ENCODE data around the gene AP3S1. TPM values are rescaled to one million over a fixed set of nuclear protein-coding genes. Genes with fewer than 3 reads are reported as not detected.

The AP3S1 gene
- total and polyA plus RNA-seq, 2 of the 13 experiments (the other 11 are each of a cell fraction or from before 2014, with no cell fraction given) = 50.5 to 85.9 TPM

DNA sequence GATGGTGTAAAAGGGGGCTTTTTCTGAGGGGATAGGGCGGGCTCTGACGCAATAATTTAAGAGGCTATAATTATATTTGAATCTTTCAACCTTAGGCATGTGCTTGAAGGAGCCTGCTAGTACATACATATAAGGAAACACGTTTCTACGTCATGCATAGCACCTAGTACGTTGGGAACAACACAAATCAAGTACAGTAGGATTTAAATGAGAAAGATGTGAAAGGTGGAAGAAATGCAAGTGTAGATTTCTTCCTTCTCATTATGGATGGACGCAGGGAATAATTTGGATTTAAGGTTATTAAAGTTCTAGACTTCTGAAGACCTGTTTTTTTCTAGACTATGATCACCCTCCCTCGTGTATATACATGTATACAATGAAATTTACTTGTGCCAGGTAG is 24.3 kb upstream of the AP3S1 start:
- Histone ChIP-seq H3K4me3 (replicated peaks in 1 of 3; ENCODE audit: insufficient read depth in 1 of 3, low read depth in 2 of 3, low read length in 3 of 3) (no peak overlapping the region), H3K36me3 (replicated peaks in 1 of 2; ENCODE audit: control insufficient read depth in 1 of 2, insufficient read depth in 2 of 2, low read length in 2 of 2) (no peaks in the 10 kb centered on the region), H3K9me3 (ENCODE audit: low read length) (no peaks in the 10 kb centered on the region), H3K79me2 (ENCODE audit: insufficient read depth, low read length) (no peaks in the 10 kb centered on the region), H3K27me3 (ENCODE audit: control insufficient read depth in 1 of 2, insufficient read depth in 2 of 2, low read length in 2 of 2) (peaks cover 10 to 40% of the 10 kb centered on the region in 2 experiments), H2AFZ (ENCODE audit: low read length) (no peak overlapping the region), H4K20me1 (ENCODE audit: insufficient read depth, low read length) (no peaks in the 10 kb centered on the region), H3K4me1 (ENCODE audit: insufficient read depth, low read length) (peaks cover 40% of the 10 kb centered on the region), H3K27ac (ENCODE audit: extremely low read length, insufficient read depth, low read length) (no peak overlapping the region), H3K4me2 (ENCODE audit: low read depth, low read length) (no peak overlapping the region), H3K9ac (ENCODE audit: insufficient read depth, low read depth, low read length) (no peak overlapping the region)
- no TSS peak for BruUV-seq (replicated peaks)
- WGBS (ENCODE audit: low lambda C conversion rate) = 69% methylated on average over 7 of the region's 7 CpGs
- TF ChIP-seq CEBPB (IDR thresholded peaks at IDR 0.05; ENCODE audit: borderline replicate concordance, low read depth, low read length) (peak; percentile 14; the same call in 1 of the 2 replicates), ZNF282 (IDR thresholded peaks at IDR 0.05; ENCODE audit: partially characterized antibody) (no peak), CBX2 (IDR thresholded peaks at IDR 0.05; ENCODE audit: low read depth, low read length) (0 out of 2 replicates have a peak, but pooled peaks have one; percentile 70), CBX2 (CRISPR knock-in tag; IDR thresholded peaks at IDR 0.05; ENCODE audit: low read depth) (no peak), RELA (CRISPR knock-in tag; IDR thresholded peaks at IDR 0.05) (no peak), MED1 (CRISPR knock-in tag; IDR thresholded peaks at IDR 0.05) (no peak)
- DNase-seq (ENCODE audit: low spot score) (no peak), FAIRE-seq (no peak), ATAC-seq (no peak)
- POLR2A ChIA-PET = no interaction called here
- CTCF ChIA-PET (ENCODE audit: low intra/inter-chr PET ratio, low total read pairs) = no interaction called here
- intact Hi-C loops (cut with micrococcal nuclease; ENCODE audit: unreplicated experiment) (no loop called here), in situ Hi-C loops (cut with HindIII; ENCODE audit: extremely low pct_ligation_motif_present, low pct_unique_long_range_greater_than_20kb) (no loop called here)

- ATAC-seq = no peak
- Histone ChIP-seq H3K9ac (ENCODE audit: insufficient read depth, low read depth, low read length) (no peak overlapping the region), H3K4me2 (ENCODE audit: low read depth, low read length) (no peak overlapping the region), H3K9me3 (ENCODE audit: low read length) (no peaks in the 10 kb centered on the region), H3K27me3 (ENCODE audit: control insufficient read depth in 1 of 2, insufficient read depth in 2 of 2, low read length in 2 of 2) (peaks cover 10 to 36% of the 10 kb centered on the region in 2 experiments), H3K27ac (ENCODE audit: extremely low read length, insufficient read depth, low read length) (no peak overlapping the region), H3K4me1 (ENCODE audit: insufficient read depth, low read length) (peaks cover 27% of the 10 kb centered on the region), H3K36me3 (replicated peaks in 1 of 2; ENCODE audit: control insufficient read depth in 1 of 2, insufficient read depth in 2 of 2, low read length in 2 of 2) (no peaks in the 10 kb centered on the region), H2AFZ (ENCODE audit: low read length) (no peak overlapping the region), H3K79me2 (ENCODE audit: insufficient read depth, low read length) (no peaks in the 10 kb centered on the region), H4K20me1 (ENCODE audit: insufficient read depth, low read length) (no peaks in the 10 kb centered on the region), H3K4me3 (replicated peaks in 1 of 3; ENCODE audit: insufficient read depth in 1 of 3, low read depth in 2 of 3, low read length in 3 of 3) (no peak overlapping the region)
- in situ Hi-C loops (cut with HindIII; ENCODE audit: extremely low pct_ligation_motif_present, low pct_unique_long_range_greater_than_20kb) (no loop called here), intact Hi-C loops (cut with micrococcal nuclease; ENCODE audit: unreplicated experiment) (no loop called here)
- BruUV-seq (replicated peaks) = no TSS peak
- 81% methylated on average over 18 of the region's 18 CpGs for WGBS (ENCODE audit: low lambda C conversion rate)
- ChIA-PET POLR2A (no interaction called here), CTCF (ENCODE audit: low intra/inter-chr PET ratio, low total read pairs) (no interaction called here)
- TF ChIP-seq MTF2 (CRISPR knock-in tag; IDR thresholded peaks at IDR 0.05; ENCODE audit: borderline replicate concordance) (no peak), ZSCAN20 (CRISPR knock-in tag; IDR thresholded peaks at IDR 0.05; ENCODE audit: borderline replicate concordance) (no peak), TBX3 (IDR thresholded peaks at IDR 0.05; ENCODE audit: borderline replicate concordance) (no peak), ZSCAN21 (CRISPR knock-in tag; IDR thresholded peaks at IDR 0.05; ENCODE audit: borderline replicate concordance) (no peak), ADNP (CRISPR knock-in tag; IDR thresholded peaks at IDR 0.05) (no peak)
- no peak for DNase-seq (ENCODE audit: low spot score)
- no peak for FAIRE-seq
Observed at GRCh38 chr5:115818821-115819220, 22.9 kb upstream of the AP3S1 start.

Measured in HepG2 (cell line).